OCI-M1 (cell line): ENCODE results near the gene CDC42SE2.
A peak's percentile ranks its signal among the peaks of the same experiment; 100 is the strongest.

ENCODE experiments used
- DNase-seq: peaks from one replicate; lab custom pipeline; 2025; lab: John Stamatoyannopoulos, UW

Gene CDC42SE2

GRCh38 chr5:131263648-131264450 is at the start of gene CDC42SE2:
CDC42SE2 (plus strand) TSS chr5:131264053; CDS start chr5:131359494, 95,441 bp downstream.
- peak; percentile 92 for DNase-seq

- DNase-seq: no peak
Measured at GRCh38 chr5:131214609-131215227, 49.1 kb upstream of the CDC42SE2 start.

DNA sequence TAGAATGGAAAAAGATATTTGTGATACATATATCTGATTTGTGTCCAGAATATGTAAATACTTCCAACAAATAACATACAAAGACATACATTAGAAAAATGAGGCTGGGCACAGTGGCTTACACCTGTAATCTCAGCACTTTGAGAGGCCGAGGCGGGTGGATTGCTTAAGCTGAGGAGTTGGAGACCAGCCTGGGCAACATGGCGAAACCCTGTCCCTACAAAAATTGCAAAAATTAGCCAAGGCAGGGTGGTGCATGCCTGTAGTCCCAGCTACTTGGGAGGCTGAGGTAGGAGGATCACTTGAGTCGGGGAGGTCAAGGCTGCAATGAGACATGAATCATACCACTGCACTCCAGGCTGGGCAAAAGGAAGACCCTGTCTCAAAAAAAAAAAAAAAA is 46.1 kb upstream of the CDC42SE2 start:
- no peak for DNase-seq

DNA sequence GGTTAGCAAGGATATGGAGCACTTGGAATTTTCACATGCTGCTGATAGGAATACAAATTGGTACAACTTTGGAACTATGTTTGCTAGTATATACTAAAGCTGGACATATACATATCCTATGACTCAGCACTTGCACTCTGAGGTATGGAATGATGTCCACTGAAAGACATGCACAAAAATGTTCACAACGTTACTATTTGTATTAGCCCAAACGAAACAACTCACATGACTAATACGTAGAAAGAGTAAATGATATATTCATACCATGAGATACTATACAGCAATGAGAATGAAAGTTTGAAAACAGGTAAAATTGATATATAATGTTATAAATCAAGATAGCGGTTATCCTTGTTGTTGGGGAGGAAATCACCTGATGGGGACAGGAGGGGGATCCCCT is 45.5 kb upstream of the CDC42SE2 start:
- DNase-seq: no peak

DNA sequence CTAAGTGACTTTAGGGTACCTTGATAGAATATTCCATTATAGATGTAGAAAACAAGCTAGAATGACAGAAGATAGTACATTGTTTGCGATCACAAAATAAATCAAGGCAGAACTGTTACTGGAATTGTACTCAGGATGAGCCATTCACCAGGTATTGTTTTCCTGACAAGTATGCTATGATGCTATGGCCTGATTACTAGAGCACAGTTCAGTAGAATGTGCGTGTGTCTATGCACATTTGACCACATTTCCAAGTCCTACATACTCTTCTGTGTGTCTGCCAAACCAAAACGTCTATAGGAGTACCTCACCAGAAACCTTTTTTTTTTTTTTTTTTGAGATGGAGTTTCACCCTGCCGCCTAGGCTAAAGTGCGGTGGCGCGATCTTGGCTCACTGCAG is 43.3 kb upstream of the CDC42SE2 start:
- no peak for DNase-seq

DNA sequence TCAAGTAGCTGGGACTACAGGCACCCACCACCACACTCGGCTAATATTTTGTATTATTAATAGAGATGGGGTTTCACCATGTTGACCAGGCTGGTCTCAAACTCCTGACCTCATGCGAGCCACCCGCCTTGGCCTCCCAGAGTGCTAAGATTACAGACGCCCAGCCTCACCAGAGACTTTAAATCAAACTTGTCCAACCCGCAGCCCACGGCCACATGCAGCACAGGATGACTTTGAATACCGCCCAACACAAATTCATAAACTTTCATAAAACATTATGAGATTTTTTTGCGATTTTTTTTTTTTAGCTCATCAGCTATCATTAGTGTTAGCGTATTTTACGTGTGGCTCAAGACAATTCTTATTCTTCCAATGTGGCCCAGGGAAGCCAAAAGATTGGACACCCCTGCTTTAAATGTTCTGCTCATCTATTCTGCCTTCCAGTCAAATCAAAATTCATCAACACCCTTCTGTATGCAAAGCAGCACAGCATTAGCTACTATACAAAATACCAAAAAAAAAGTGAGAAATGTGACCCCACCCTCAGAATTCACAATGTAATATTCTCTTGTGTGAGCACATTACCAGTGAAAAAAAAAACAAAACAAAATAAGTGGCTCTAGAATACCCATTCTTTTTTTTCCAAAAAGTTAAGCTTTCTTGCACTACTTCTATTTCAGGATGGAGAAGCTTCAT is 42.7 kb upstream of the CDC42SE2 start:
- DNase-seq: no peak

- DNase-seq: peak; percentile 38
Measured at GRCh38 chr5:131221888-131222287, 42.0 kb upstream of the CDC42SE2 start.

DNA sequence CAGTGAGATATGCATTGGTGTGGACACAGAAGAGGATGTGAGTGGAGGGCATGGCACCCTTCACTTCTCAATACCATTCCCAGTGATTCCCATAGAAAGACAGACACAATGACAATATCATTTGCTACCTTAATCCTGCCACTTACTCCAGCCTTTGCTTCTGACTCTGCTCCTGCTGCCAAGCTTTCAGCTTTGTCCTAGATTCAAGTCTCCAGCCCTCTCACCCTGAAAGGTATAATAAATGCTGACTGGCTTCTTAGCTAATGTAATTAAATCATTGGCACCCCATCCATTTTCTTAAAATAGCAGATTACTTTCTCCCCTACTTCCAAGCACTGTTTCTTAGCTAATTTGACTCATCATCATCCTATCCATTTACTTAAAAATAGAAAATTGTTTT is 41.1 kb upstream of the CDC42SE2 start:
- no peak for DNase-seq

GRCh38 chr5:131223751-131224386 is 40.0 kb upstream of the CDC42SE2 start:
- no peak for DNase-seq

GRCh38 chr5:131224387-131225201 is 39.3 kb upstream of the CDC42SE2 start:
- peak; percentile 55 for DNase-seq

DNA sequence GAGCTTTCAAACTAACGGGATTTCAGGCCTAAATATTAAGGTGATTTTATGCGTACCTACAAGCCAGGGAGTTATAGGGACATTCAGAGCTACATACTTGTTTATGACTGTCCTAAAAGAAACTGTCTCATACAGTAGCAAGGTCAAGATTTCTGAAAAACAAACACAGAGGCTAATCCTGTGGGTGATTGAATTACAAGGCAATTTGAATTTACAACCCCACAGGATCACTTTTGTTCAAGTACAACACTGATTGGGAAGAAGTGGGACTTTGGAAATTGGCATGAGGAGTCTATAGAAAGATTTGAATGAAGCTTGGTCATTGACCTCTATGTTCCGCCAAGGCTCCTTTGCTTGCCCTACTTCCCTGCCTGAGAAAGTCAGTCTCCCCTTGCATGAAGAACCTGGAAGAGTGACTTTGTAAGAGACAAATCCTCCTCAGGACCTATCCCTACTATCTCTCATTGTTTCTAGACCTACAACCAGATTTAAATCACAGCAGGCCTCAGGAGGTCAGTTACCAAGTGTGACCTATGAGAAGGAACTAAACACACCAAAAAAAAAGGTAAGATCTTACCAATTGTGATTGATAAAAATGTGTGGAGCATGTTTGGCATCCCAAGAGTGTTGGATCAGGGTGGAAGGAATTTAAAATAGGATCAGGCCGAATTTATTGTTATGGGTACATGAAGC is 38.4 kb upstream of the CDC42SE2 start:
- DNase-seq: no peak

DNA sequence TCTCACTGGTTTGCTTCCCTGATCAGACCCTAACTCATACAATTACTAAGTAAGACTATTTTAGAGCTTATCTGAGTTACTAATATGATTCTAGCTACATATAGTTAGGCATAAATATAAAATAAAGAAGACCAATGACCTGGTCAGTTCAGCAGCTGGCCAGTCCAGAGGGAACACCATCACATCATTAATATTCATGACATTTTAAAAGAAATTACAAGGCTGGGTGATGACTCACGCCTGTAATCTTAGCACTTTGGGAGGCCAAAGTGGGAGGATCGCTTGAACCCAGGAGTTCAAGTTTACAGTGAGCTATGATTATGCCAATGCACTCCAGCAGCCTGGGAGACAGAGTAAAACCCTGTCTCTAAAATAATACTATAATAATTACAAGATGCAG is 37.0 kb upstream of the CDC42SE2 start:
- no peak for DNase-seq

- DNase-seq: no peak
Measured at GRCh38 chr5:131228646-131229045, 35.2 kb upstream of the CDC42SE2 start.

GRCh38 chr5:131229623-131230022 is 34.2 kb upstream of the CDC42SE2 start:
- no peak for DNase-seq

- peak; percentile 68 for DNase-seq
Measured at GRCh38 chr5:131230406-131230805, 33.4 kb upstream of the CDC42SE2 start.

DNA sequence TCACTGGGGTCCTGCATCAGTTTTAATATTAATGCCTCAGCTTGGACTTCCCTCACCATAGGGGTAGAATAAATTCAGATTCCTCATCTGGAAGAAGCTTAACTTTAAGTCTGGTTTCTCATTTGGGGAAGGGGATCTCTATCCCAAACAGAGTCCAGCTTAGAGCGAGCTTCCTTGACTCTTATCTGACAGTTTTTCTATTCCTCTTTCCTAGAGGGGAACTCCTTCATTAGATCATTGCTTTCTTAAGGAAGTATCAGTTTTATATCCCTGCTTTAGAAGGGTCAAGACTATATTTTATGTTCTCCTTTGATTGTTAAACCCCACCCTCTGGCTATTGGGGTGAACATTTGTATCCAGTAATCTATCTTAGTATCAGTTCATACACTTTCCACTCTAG is 24.2 kb upstream of the CDC42SE2 start:
- DNase-seq: peak; percentile 34

DNA sequence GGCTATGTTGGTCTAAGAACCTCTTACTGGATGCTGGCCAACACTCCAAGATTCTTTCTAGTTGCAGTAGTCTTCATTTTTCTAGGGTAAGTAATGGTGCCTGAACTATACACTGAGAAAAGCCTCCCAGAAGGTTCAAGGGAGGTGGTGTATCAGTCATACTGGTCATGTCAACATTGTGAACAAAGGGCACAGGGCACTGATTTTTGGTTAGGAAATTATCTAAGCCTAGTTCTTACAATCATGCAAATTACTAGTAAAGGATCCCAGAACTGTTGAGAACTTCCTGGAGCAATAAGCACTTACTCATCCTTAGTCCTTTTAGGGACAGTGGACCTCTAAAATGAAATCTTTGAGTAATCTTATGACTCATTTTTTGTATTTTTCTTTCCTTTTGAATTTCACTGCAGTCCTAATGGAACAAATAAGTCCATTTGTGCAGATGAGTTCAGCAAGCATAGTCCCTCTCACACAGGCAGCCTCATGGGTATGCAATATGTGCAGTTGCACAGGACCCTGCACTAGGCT is 21.1 kb upstream of the CDC42SE2 start:
- no peak for DNase-seq

DNA sequence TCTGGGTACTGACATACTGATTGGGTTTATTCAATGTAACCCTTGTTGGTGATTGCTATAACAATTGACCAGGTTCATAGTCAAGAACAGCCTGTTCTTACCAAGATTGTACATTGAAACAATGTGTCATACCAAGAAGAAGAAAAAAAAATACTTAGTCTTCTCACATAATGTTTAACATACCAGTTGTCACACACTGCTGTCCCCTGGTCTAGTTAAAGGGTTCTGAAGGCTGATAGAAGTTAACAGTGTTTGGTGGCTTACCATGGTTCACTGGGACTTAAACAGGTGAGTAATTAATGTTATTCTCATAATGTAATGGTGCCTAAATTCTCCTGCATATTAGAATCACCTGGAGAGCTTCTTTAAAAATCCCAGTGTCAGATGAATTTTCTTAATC is 18.5 kb upstream of the CDC42SE2 start:
- no peak for DNase-seq

DNA sequence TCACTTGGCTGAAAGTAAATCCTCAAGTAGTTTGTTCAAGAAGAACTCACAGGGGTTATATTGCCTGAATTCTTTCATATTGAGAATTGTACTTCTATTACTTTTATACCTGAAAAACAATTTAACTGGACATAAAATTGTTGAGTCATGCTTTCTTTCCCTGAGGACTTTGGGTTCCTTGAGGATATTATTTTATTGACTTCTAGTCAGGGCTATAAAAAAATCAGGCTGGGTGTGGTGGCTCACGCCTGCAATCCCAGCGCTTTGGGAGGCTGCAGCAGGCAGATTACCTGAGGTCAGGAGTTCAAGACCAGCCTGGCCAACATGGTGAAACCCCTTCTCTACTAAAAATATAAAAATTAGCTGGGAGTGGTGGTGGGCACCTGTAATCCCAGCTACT is 17.9 kb upstream of the CDC42SE2 start:
- DNase-seq: no peak

GRCh38 chr5:131246504-131246903 is 17.3 kb upstream of the CDC42SE2 start:
- no peak for DNase-seq
